ENCODE results near the gene UBR4.

UBR4 gene

GRCh38 chr1:19068639-19069276 lies 141.3 kb downstream of the UBR4 start:
- no peak for DNase-seq

- DNase-seq, result no peak
These were observed 142.0 kb downstream of the UBR4 start for GRCh38 chr1:19067912-19068638.

GRCh38 chr1:19067182-19067911 lies 142.7 kb downstream of the UBR4 start:
- peak in 1 of 2 experiments; percentile 46 for DNase-seq

- no peak for DNase-seq
These were observed 143.2 kb downstream of the UBR4 start for GRCh38 chr1:19066874-19067181.

- DNase-seq, result no peak
These were observed 143.7 kb downstream of the UBR4 start for GRCh38 chr1:19066248-19066873.

- DNase-seq, result no peak
These were observed 144.4 kb downstream of the UBR4 start for GRCh38 chr1:19065526-19066247.

GRCh38 chr1:19064906-19065450 lies 145.1 kb downstream of the UBR4 start:
- DNase-seq, result no peak

GRCh38 chr1:19063122-19063521 lies 146.9 kb downstream of the UBR4 start:
- DNase-seq, result no peak

GRCh38 chr1:19062258-19063029 lies 147.6 kb downstream of the UBR4 start:
- DNase-seq, result no peak

- no peak for DNase-seq
These were observed 148.3 kb downstream of the UBR4 start for GRCh38 chr1:19061798-19062197.

- no peak for DNase-seq
These were observed 148.7 kb downstream of the UBR4 start for GRCh38 chr1:19061343-19061742.

- no peak for DNase-seq
These were observed 150.3 kb downstream of the UBR4 start for GRCh38 chr1:19059773-19060172.

GRCh38 chr1:19058476-19058797 lies 151.6 kb downstream of the UBR4 start:
- DNase-seq, result no peak

GRCh38 chr1:19057784-19058475 lies 152.1 kb downstream of the UBR4 start:
- no peak for DNase-seq

DNA sequence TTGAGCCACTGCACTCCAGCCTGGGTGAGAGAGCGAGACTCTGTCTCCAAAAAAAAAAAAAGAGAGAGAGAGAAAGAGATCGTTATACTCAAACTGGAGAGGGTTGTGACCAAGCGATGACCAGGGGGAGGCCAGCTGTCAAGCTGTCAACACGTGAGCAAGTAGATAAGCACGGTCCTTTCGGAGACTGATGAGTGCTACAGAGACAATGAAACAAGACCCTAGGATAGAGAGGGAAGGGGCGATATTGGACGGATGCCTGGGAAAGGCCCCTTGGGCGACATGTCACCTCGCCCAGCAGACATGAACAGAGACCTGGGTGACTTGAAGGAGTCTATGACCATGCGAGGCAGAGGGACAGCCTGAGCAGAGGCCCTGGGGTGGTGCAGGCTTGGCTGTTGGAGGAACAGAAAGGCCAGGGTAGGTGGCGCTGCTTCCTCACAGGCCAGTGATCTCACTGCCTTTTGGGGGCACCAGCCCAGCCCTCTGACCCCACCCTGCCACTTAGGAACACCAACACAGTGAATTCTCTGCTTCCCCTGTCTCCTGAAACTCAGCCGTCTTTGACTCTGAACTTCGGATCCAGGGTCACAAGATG lies 152.8 kb downstream of the UBR4 start:
- DNase-seq, result no peak

- DNase-seq, result no peak
These were observed 154.4 kb downstream of the UBR4 start for GRCh38 chr1:19055701-19056100.

GRCh38 chr1:19055001-19055400 lies 155.1 kb downstream of the UBR4 start:
- DNase-seq, result no peak

GRCh38 chr1:19054216-19054615 lies 155.8 kb downstream of the UBR4 start:
- DNase-seq, result no peak

- DNase-seq, result no peak
These were observed 156.6 kb downstream of the UBR4 start for GRCh38 chr1:19053486-19053885.

DNA sequence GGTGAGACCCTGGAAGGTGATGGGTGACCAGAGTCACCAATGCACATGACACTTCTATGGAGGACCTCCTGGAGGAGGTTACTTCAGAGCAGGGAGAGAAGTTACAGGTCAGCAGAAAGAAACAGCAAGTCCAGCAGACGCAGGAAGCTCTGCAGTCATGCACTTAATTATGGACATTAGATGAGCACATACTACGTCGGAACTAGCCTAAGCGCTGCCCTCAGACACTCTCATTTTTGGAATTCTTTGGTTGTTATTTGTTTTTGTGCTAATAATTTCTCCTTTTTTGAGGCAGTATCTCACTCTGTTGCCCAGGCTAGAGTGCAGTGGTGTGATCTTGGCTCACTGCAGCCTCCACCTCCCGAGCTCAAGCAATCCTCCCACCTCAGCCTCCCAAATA lies 160.3 kb downstream of the UBR4 start:
- DNase-seq, result no peak
